ENCODE results near the gene B3GAT3.

DNA sequence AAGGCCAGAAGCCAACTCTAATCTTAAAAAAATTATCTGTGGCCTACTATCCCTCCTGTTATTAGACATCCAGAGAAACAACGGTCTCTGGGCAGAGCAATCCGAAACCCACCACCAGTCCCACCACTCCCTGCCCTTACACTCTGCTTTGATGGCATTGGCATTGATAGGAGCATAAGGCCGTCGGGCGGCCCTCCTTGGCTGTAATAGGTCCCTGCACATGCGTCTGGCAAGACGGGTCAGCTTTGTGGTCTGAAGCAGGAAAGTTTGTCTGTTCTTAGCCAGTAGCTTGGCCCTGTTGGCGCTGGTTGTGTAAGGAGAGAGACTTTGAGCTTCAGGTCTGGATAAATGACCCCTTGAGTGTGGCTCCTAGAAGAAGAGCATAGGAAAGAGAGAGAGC is 26.7 kb downstream of the B3GAT3 start:
- TF ChIP-seq, protein P1, sequence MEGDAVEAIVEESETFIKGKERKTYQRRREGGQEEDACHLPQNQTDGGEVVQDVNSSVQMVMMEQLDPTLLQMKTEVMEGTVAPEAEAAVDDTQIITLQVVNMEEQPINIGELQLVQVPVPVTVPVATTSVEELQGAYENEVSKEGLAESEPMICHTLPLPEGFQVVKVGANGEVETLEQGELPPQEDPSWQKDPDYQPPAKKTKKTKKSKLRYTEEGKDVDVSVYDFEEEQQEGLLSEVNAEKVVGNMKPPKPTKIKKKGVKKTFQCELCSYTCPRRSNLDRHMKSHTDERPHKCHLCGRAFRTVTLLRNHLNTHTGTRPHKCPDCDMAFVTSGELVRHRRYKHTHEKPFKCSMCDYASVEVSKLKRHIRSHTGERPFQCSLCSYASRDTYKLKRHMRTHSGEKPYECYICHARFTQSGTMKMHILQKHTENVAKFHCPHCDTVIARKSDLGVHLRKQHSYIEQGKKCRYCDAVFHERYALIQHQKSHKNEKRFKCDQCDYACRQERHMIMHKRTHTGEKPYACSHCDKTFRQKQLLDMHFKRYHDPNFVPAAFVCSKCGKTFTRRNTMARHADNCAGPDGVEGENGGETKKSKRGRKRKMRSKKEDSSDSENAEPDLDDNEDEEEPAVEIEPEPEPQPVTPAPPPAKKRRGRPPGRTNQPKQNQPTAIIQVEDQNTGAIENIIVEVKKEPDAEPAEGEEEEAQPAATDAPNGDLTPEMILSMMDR (IDR thresholded peaks at IDR 0.05) = no peak
- TF ChIP-seq POLR2A (IDR thresholded peaks at IDR 0.05) = no peak
